Endodermal cell (in vitro differentiated cells): ENCODE data around the gene HORMAD1. TPM values are rescaled to one million over a fixed set of nuclear protein-coding genes. Genes with fewer than 3 reads are reported as not detected.
"Not testable (repeated sequence)": the region's sequence is repeated elsewhere in the genome, so short reads cannot be mapped to it uniquely, and the experiment has no call there.

Source experiments
- DNase-seq: peaks from one replicate; pipeline ENCODE4 v3.0.0-alpha.2; 2017
- H3K27ac ChIP-seq: 2 replicates; pipeline ENCODE4 v1.5.1; 2013; ENCODE audit warnings: mild to moderate bottlenecking, low read depth, low read length, moderate library complexity
- H3K27me3 ChIP-seq: 2 replicates; pipeline ENCODE4 v1.6.1; 2013; ENCODE audit warnings: mild to moderate bottlenecking, low read length, moderate library complexity; ENCODE audit not compliant: insufficient read depth, control insufficient read depth, poor library complexity, severe bottlenecking
- H3K36me3 ChIP-seq: 2 replicates; pipeline ENCODE4 v1.7.0; 2013; ENCODE audit warnings: mild to moderate bottlenecking, low read length, moderate library complexity; ENCODE audit not compliant: control insufficient read depth, insufficient read depth
- H3K4me1 ChIP-seq: one replicate; pipeline ENCODE4 v1.7.0; 2013; ENCODE audit warnings: low read length; ENCODE audit not compliant: control insufficient read depth, insufficient read depth
- H3K4me3 ChIP-seq: 2 replicates; pipeline ENCODE4 v1.5.1; 2013; ENCODE audit warnings: mild to moderate bottlenecking, low read length, moderate library complexity
- H3K9ac ChIP-seq: 2 replicates; pipeline ENCODE4 v1.6.1; 2013; ENCODE audit warnings: mild to moderate bottlenecking, low read length, moderate library complexity; ENCODE audit not compliant: poor library complexity, severe bottlenecking; ENCODE audit errors: extremely low read depth
- H3K9me3 ChIP-seq: 2 replicates; pipeline ENCODE4 v1.6.1; 2013; ENCODE audit warnings: mild to moderate bottlenecking, low read length, moderate library complexity; ENCODE audit not compliant: control insufficient read depth
- H3K27ac Mint-ChIP-seq: 2 replicates; pipeline ENCODE4 v1.8.0; 2020; ENCODE audit warnings: mixed read lengths
- H3K27me3 Mint-ChIP-seq: 2 replicates; pipeline ENCODE4 v1.8.0; 2021; ENCODE audit warnings: mild to moderate bottlenecking, mixed read lengths; ENCODE audit not compliant: insufficient read depth
- H3K36me3 Mint-ChIP-seq: 2 replicates; pipeline ENCODE4 v1.8.0; 2020; ENCODE audit warnings: low read depth, mixed read lengths
- H3K4me1 Mint-ChIP-seq: 2 replicates; pipeline ENCODE4 v1.8.0; 2020; ENCODE audit warnings: mixed read lengths
- H3K4me3 Mint-ChIP-seq: 2 replicates; pipeline ENCODE4 v1.8.0; 2020; ENCODE audit warnings: mild to moderate bottlenecking, moderate library complexity, mixed read lengths
- H3K9me3 Mint-ChIP-seq: 2 replicates; pipeline ENCODE4 v1.8.0; 2020; ENCODE audit warnings: mild to moderate bottlenecking, mixed read lengths
- WGBS, 2 experiments: methylation state at CpG; one replicate each; pipeline versions ENCODE4 v1.1.5 to v1.1.7; 2013; ENCODE audit warnings: missing lambda C conversion rate in 2 of 2, mixed read lengths in 1 of 2; ENCODE audit not compliant: insufficient coverage in 1 of 2, insufficient read length in 1 of 2; 5-methylcytosine and 5-hydroxymethylcytosine counted together
- long read RNA-seq, 4 experiments: library from polyadenylated mRNA in 2 of 4; library from RNA in 1 of 4; library from capped mRNA in 1 of 4; stranded (forward) in 3 of 4; unstranded in 1 of 4; transcript quantifications; one replicate each; pipeline ENCODE4 v2.0.0, GENCODE V29; 2020 to 2021; ENCODE audit warnings: inconsistent platforms in 1 of 4
- polyA plus RNA-seq, 2 experiments: library from polyadenylated mRNA; stranded (reverse); fragments of 50-300 nt; gene quantifications; one replicate each; pipeline ENCODE4 v1.2.3, GENCODE V29; 2013
- total RNA-seq, 2 donors: library from RNA; stranded (reverse); fragmentation: NEBNext Ultra II Directional in 1 of 2; extraction: Animal tissue kit (Norgen Biotek cat#: 25700) in 1 of 2; gene quantifications; 2 replicates in 1 of 2; 3 replicates in 1 of 2; pipeline ENCODE4 v1.2.1, GENCODE V29; 2021
- TF ChIP-seq, protein P1 (sequence below): fragments of 200-600 bp; sonication (generic); conservative IDR thresholded peaks from 2 replicates; pipeline ENCODE4 v1.5.0; 2021; ENCODE audit warnings: antibody characterized with exemption, mild to moderate bottlenecking

The HORMAD1 gene, protein sequence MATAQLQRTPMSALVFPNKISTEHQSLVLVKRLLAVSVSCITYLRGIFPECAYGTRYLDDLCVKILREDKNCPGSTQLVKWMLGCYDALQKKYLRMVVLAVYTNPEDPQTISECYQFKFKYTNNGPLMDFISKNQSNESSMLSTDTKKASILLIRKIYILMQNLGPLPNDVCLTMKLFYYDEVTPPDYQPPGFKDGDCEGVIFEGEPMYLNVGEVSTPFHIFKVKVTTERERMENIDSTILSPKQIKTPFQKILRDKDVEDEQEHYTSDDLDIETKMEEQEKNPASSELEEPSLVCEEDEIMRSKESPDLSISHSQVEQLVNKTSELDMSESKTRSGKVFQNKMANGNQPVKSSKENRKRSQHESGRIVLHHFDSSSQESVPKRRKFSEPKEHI
- total RNA-seq, result not detected
- not detected for polyA plus RNA-seq (2013, experiment 1 of 2)
- polyA plus RNA-seq (2013, experiment 2 of 2), result not detected
- long read RNA-seq, experiment 1, result 0 reads
- long read RNA-seq, experiment 2, result 0 reads
- long read RNA-seq, experiment 3, result 0 reads
- long read RNA-seq, experiment 4, result 0 reads

DNA sequence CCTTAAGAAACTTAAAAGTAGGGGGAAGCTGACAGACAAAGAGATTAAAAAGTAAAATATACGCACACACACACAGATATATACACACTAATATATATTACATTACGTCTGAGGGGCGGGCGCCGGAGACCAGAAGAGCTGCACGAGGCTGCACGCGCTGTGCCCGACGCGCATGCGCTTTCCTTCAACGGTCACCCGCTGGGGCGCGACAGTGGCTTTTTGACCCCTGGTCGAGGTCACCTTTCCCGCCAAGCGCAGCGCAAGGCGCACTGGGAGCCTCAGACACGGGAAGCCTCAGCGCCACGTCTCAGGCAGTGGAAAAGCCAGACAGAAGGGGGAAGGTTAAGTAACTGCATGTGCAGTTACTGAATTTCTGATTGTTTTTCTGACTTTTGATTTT lies at the start of gene HORMAD1:
TSS of gene HORMAD1 (minus strand) at position 193 of the 400 bp plus-strand sequence. CDS start 1,390 bp downstream, outside the sequence.
- Histone ChIP-seq H3K9ac (no peak within 1 kb of the TSS), H3K27me3 (no peaks in the 10 kb centered on the region), H3K9me3 (peaks cover 7% of the 10 kb centered on the region), H3K4me3 (no peak within 1 kb of the TSS), H3K27ac (no peak within 1 kb of the TSS), H3K36me3 (no peaks in the 10 kb centered on the region), H3K4me1 (no peaks in the 10 kb centered on the region)
- no peak within 1 kb of the TSS for H3K4me3 Mint-ChIP-seq
- H3K9me3 Mint-ChIP-seq, result peaks cover 7% of the 10 kb centered on the region
- no peaks in the 10 kb centered on the region for H3K27me3 Mint-ChIP-seq
- TF ChIP-seq, protein P1, sequence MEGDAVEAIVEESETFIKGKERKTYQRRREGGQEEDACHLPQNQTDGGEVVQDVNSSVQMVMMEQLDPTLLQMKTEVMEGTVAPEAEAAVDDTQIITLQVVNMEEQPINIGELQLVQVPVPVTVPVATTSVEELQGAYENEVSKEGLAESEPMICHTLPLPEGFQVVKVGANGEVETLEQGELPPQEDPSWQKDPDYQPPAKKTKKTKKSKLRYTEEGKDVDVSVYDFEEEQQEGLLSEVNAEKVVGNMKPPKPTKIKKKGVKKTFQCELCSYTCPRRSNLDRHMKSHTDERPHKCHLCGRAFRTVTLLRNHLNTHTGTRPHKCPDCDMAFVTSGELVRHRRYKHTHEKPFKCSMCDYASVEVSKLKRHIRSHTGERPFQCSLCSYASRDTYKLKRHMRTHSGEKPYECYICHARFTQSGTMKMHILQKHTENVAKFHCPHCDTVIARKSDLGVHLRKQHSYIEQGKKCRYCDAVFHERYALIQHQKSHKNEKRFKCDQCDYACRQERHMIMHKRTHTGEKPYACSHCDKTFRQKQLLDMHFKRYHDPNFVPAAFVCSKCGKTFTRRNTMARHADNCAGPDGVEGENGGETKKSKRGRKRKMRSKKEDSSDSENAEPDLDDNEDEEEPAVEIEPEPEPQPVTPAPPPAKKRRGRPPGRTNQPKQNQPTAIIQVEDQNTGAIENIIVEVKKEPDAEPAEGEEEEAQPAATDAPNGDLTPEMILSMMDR, result no peak
- H3K36me3 Mint-ChIP-seq, result no peaks in the 10 kb centered on the region
- no peak within 1 kb of the TSS for H3K27ac Mint-ChIP-seq
- WGBS, 2 experiments, result 97 to 99% methylated on average over 16 to 24 of the region's 24 CpGs
- no peaks in the 10 kb centered on the region for H3K4me1 Mint-ChIP-seq
- DNase-seq, result no peak

DNA sequence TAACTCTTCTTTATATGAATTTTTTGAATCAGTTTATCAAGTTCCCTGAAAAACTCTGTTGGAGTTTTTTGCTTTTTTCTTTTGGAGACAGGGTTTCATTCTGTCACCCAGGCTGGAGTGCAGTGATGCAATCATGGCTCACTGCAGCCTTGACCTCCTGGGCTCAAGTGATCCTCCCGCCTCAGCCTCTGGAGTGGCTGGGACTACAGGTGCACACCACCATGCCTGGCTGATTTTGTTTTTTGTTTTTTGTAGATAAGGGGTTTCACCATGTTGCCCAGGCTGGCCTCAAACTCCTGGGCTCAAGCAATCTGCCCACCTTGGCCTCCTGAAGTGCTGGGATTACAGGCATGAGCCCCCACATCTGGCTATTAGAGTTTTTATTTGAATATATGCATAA lies 47.0 kb upstream of the HORMAD1 start:
- 29 to 55% methylated on average over 1 of the region's 1 CpG for WGBS, 2 experiments
- not testable (repeated sequence) for H3K4me1 Mint-ChIP-seq

DNA sequence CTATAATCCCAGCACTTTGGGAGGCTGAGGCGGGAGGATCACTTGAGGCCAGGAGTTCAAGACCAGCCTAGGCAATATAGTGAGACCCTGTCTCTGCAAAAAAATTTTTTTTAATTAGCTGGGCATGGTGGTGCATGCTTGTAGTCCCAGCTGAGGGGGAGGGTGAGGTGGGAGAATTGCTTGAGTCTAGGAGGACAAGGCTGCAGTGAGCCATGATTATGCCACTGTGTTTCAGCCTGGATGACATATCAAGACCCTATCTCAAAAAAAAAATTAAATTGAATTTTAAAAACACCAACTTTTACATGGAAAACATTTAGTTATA lies 45.2 kb upstream of the HORMAD1 start:
- not testable (repeated sequence) for H3K4me3 ChIP-seq, H3K27ac Mint-ChIP-seq, H3K27me3 Mint-ChIP-seq, H3K4me3 Mint-ChIP-seq, H3K4me1 ChIP-seq, H3K36me3 ChIP-seq, DNase-seq, H3K9ac ChIP-seq, H3K9me3 ChIP-seq, H3K4me1 Mint-ChIP-seq, H3K36me3 Mint-ChIP-seq, H3K9me3 Mint-ChIP-seq, H3K27ac ChIP-seq, H3K27me3 ChIP-seq
- 86 to 97% methylated on average over 1 of the region's 1 CpG for WGBS, 2 experiments

More for the DNA sequence above, 47.0 kb upstream of the HORMAD1 start:
- not testable (repeated sequence) for H3K4me3 ChIP-seq, H3K27me3 ChIP-seq, H3K36me3 Mint-ChIP-seq, H3K9me3 Mint-ChIP-seq, H3K9me3 ChIP-seq, H3K4me3 Mint-ChIP-seq, H3K27ac ChIP-seq, H3K27me3 Mint-ChIP-seq, H3K4me1 ChIP-seq, H3K9ac ChIP-seq, H3K36me3 ChIP-seq, DNase-seq, H3K27ac Mint-ChIP-seq

DNA sequence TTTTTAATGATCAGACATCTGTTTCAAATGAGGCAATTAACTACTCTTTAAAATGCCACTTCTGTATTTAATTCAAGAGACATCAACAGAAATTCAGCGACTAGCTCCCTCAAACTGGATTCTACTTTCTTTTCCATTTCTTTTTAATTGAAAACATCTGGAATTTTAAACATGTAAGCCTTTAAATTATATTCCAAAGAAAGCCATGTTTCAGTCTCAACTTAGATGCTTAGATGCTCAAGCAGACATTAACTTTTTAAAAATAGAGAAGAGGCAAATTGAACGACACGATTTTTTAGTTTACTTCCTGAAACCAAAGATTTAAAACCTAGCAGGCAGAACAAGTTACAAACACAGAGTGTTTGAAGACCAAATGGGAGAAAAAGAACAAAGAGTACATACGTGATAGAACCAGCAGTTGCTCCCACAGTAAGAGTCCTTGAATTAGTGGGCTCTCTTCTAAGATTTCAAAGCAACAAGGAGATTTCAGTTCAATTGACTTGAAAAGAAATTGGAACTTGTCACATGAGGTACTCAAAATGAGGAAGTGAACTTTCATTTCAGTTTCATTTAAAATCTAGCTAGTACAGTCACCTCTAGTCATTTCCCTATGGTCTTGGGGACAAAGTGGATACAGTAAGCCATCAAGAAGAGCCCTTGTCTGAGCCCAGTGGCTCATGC lies 44.7 kb upstream of the HORMAD1 start, which contains the start of gene CTSS:
TSS of gene CTSS (minus strand) at position 483 of the 681 bp plus-strand sequence. CDS start 1,015 bp downstream, outside the sequence.
- 83 to 93% methylated on average over 4 of the region's 4 CpGs for WGBS, 2 experiments
- Histone ChIP-seq H3K4me3 (no peak within 1 kb of the TSS), H3K36me3 (no peaks in the 10 kb centered on the region), H3K27ac (no peak within 1 kb of the TSS), H3K9ac (no peak within 1 kb of the TSS), H3K9me3 (peaks cover 6% of the 10 kb centered on the region), H3K27me3 (no peaks in the 10 kb centered on the region), H3K4me1 (no peaks in the 10 kb centered on the region)
- no peak for DNase-seq
- TF ChIP-seq, protein P1, result no peak
- Mint-ChIP-seq H3K27ac (no peak within 1 kb of the TSS), H3K4me3 (no peak within 1 kb of the TSS), H3K4me1 (peaks cover 2% of the 10 kb centered on the region), H3K9me3 (peaks cover 5% of the 10 kb centered on the region), H3K36me3 (peaks cover under 1% of the 10 kb centered on the region), H3K27me3 (no peaks in the 10 kb centered on the region)
